Cardiac muscle cell (in vitro differentiated cells and primary cell): ENCODE measurements around the gene NRAP. TPM values are rescaled to one million over a fixed set of nuclear protein-coding genes. Genes with fewer than 3 reads are reported as not detected.
A peak's percentile ranks its signal among the peaks of the same experiment; 100 is the strongest.

ENCODE experiments used
- DNase-seq, 2 donors: peaks; one replicate each; pipeline versions ENCODE4 v3.0.0 to v3.0.0-alpha.2; 2010 to 2017; ENCODE audit warnings: low read depth in 1 of 2, low spot score in 1 of 2
- H3K27ac ChIP-seq: fragments of 200-600 bp; sonication (generic); 2 replicates; pipeline ENCODE4 v1.5.1; 2016
- H3K27me3 ChIP-seq: fragments of 200-600 bp; sonication (generic); 2 replicates; pipeline ENCODE4 v1.6.0; 2016; ENCODE audit warnings: control low read depth
- H3K36me3 ChIP-seq: fragments of 200-600 bp; sonication (generic); 2 replicates; pipeline ENCODE4 v1.5.1; 2016; ENCODE audit warnings: control low read depth
- H3K4me1 ChIP-seq: fragments of 200-600 bp; sonication (generic); 2 replicates; pipeline ENCODE4 v1.8.1; 2017; ENCODE audit warnings: low read depth, mild to moderate bottlenecking, mixed run types
- H3K4me3 ChIP-seq: fragments of 200-600 bp; sonication (generic); 2 replicates; pipeline ENCODE4 v1.5.1; 2016; ENCODE audit warnings: mild to moderate bottlenecking
- H3K9me3 ChIP-seq: fragments of 200-600 bp; sonication (generic); 2 replicates; pipeline ENCODE4 v1.5.1; 2017; ENCODE audit warnings: low read depth, mild to moderate bottlenecking, control low read depth
- polyA plus RNA-seq: library from polyadenylated mRNA; unstranded; fragments of >200 nt; fragmentation: Nextera tagmentation; extraction: Ambion mirVana; gene quantifications from 2 replicates; pipeline ENCODE4 v1.2.1, GENCODE V29; 2016
- total RNA-seq: library from RNA; depleted of rRNA; stranded (reverse); fragments of >200 nt; gene quantifications from 2 replicates; pipeline ENCODE4 v1.2.3, GENCODE V29; 2016
- TF ChIP-seq, protein P1 (sequence below): IDR thresholded peaks from 2 replicates; pipeline ENCODE4 v1.5.1; 2012; ENCODE audit warnings: low read depth, mild to moderate bottlenecking, low read length

NRAP gene
- total and polyA plus RNA-seq, 2 experiments from 2014 or later = 0.11 to 0.12 TPM

DNA sequence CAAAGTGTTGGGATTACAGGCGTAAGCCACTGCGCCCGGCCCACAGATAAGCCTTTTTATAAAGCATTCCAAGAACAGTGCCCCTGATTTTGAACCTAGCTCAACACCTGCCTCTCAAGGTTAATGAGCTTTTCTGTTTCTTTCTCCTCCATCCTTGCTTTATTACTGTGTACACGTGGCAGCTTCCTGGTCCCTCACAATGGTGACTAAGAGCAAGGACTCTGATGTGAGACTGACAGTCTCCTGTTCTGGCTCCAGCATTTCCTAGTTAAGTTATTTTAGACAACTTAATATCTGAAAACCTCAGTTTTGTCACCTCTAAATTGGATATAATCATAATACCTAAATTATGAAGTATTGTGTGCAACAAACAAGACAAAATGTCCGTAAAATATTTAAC lies 101.1 kb downstream of the NRAP start:
- Histone ChIP-seq H3K4me3 (no peak overlapping the region), H3K4me1 (no peaks in the 10 kb centered on the region), H3K9me3 (no peaks in the 10 kb centered on the region), H3K27ac (no peak overlapping the region), H3K27me3 (peaks cover 16% of the 10 kb centered on the region), H3K36me3 (no peaks in the 10 kb centered on the region)
- DNase-seq = no peak
- TF ChIP-seq, protein P1, sequence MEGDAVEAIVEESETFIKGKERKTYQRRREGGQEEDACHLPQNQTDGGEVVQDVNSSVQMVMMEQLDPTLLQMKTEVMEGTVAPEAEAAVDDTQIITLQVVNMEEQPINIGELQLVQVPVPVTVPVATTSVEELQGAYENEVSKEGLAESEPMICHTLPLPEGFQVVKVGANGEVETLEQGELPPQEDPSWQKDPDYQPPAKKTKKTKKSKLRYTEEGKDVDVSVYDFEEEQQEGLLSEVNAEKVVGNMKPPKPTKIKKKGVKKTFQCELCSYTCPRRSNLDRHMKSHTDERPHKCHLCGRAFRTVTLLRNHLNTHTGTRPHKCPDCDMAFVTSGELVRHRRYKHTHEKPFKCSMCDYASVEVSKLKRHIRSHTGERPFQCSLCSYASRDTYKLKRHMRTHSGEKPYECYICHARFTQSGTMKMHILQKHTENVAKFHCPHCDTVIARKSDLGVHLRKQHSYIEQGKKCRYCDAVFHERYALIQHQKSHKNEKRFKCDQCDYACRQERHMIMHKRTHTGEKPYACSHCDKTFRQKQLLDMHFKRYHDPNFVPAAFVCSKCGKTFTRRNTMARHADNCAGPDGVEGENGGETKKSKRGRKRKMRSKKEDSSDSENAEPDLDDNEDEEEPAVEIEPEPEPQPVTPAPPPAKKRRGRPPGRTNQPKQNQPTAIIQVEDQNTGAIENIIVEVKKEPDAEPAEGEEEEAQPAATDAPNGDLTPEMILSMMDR = no peak

DNA sequence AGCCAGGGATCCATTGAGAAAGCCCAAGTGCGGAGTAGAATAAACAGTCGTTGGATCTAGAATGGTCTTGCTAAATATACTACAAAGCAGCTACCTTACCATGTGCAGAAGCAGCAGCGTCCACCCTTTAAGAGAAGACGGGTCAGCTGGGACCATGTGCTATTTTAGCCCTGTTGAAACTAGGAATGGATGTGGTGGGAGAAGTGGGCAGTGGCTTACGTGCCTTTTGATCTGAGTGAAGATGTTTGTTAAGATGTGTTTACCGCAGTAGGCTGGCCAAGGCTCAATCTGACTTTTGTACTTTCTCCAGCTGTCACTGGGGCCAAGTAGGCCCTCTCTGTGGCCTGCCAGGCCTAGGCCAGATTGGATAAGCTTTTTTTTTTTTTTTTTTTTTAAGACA lies 101.8 kb downstream of the NRAP start:
- no peaks in the 10 kb centered on the region for H3K4me1 ChIP-seq
- no peak for DNase-seq
- H3K36me3 ChIP-seq = no peaks in the 10 kb centered on the region
- no peaks in the 10 kb centered on the region for H3K9me3 ChIP-seq
- TF ChIP-seq, protein P1 = no peak
- no peak overlapping the region for H3K4me3 ChIP-seq
- H3K27ac ChIP-seq = no peak overlapping the region
- peaks cover 22% of the 10 kb centered on the region for H3K27me3 ChIP-seq

DNA sequence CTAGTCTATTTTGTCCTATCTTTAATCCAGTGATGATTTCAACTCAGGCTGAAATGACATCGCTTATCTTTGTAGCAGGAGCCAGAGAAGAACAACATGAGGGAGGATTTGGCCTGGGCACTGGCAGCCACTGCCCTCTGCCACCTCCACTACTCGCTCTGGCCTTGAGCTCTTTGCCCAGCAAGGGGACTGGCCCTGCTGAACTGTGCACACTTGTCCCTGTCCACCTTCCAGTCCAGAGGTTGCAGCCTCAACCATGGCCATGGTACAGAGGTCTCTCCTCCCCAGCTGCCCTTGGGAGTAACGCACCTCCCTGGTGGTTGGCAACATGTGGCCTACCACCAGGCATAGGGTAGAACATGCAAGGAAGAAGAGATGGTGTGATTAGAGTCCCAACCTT lies 102.6 kb downstream of the NRAP start:
- H3K27ac ChIP-seq = no peak overlapping the region
- DNase-seq = no peak
- H3K4me3 ChIP-seq = no peak overlapping the region
- H3K36me3 ChIP-seq = no peaks in the 10 kb centered on the region
- H3K4me1 ChIP-seq = no peaks in the 10 kb centered on the region
- no peaks in the 10 kb centered on the region for H3K9me3 ChIP-seq
- TF ChIP-seq, protein P1 = no peak
- peaks cover 24% of the 10 kb centered on the region for H3K27me3 ChIP-seq

DNA sequence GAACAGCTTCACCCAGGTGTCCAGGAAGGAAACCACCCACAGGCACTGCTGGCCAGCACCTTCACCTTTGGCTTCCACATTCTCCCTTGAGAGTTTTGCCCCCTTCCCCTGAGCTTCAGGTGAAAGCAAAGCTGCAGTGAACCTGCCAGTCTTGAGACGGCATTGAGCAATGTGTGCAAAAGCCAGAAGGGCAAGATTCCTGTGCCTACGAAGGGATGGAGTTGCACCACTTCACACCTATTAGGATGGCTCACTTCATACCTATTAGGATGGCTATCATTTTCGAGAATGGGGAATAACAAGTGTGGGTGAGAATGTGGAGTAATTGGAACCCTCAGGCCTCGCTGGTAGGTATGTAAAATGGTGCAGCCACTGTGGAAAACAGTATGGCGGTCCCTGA lies 103.8 kb downstream of the NRAP start:
- no peak overlapping the region for H3K27ac ChIP-seq
- no peaks in the 10 kb centered on the region for H3K9me3 ChIP-seq
- H3K36me3 ChIP-seq = no peaks in the 10 kb centered on the region
- H3K4me1 ChIP-seq = no peaks in the 10 kb centered on the region
- peaks cover 24% of the 10 kb centered on the region for H3K27me3 ChIP-seq
- no peak overlapping the region for H3K4me3 ChIP-seq
- DNase-seq = no peak
- TF ChIP-seq, protein P1 = no peak

DNA sequence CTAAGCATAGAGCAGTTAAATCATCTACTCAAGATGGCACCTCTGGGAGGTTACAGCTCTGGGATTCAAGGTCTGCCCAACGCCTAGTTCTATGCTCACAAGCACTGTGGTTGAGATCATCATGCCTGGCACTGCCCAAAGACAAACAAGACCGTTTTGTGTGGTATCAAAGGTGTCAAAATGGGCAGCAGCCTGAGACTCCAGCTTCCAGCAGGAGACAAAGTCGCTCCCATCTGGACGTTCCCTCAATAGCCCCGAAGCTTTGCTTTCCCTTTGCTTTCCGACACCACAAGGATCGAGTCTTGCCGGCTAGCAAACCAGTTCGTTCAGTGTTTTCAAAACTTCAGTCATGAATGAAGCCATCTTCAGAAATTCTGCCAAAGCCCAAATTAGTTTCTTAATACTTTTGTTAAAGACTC lies 105.9 kb downstream of the NRAP start:
- DNase-seq = no peak
- Histone ChIP-seq H3K27ac (no peak overlapping the region), H3K36me3 (no peaks in the 10 kb centered on the region), H3K9me3 (no peaks in the 10 kb centered on the region), H3K4me3 (no peak overlapping the region), H3K27me3 (peaks cover 24% of the 10 kb centered on the region), H3K4me1 (no peaks in the 10 kb centered on the region)
- TF ChIP-seq, protein P1 = no peak

DNA sequence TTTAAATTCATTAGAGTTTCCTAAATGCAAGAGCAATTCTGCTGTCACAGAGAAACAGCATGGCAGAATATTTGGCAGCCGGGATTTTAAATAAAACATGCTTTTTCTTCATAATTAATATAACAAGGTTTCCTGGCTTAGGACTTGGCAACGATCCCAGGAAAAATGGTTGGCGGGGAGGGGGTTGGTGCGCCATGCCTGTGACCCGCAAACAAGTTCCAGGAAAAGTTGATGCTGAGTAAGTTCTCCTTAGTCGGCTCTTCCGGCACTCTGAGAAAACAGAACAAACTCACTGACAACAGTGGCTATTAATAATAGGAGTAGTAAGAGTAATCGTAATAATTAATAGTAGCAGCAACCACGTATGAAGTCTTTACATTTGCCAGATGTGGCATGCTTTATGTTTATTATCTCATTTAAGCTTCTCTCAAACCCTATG lies 106.4 kb downstream of the NRAP start:
- peak in 1 of 2 donors; percentile 16 for DNase-seq
- no peak overlapping the region for H3K27ac ChIP-seq
- peaks cover 24% of the 10 kb centered on the region for H3K27me3 ChIP-seq
- TF ChIP-seq, protein P1 = no peak
- H3K4me3 ChIP-seq = no peak overlapping the region
- H3K9me3 ChIP-seq = no peaks in the 10 kb centered on the region
- H3K4me1 ChIP-seq = no peaks in the 10 kb centered on the region
- no peaks in the 10 kb centered on the region for H3K36me3 ChIP-seq
